K562 (cell line): ENCODE measurements around the gene PAFAH2. TPM values are rescaled to one million over a fixed set of nuclear protein-coding genes. Genes with fewer than 3 reads are reported as not detected.

Source experiments
- CSDE1 ChIP-seq, 2 experiments: fragments of 450-650 bp; IDR thresholded peaks; 2 replicates each; pipeline ENCODE4 v1.6.1; 2016; ENCODE audit warnings: mild to moderate bottlenecking in 1 of 2
- CTBP1 ChIP-seq: fragments of 450-650 bp; IDR thresholded peaks from 2 replicates; pipeline ENCODE4 v1.6.1; 2016; ENCODE audit warnings: borderline replicate concordance
- EP300 ChIP-seq: IDR thresholded peaks from 2 replicates; pipeline ENCODE4 v1.6.1; 2012; ENCODE audit warnings: low read length, improper control_type of control experiment
- HMG20A ChIP-seq: fragments of 450-650 bp; formaldehyde crosslinking; conservative IDR thresholded peaks from 2 replicates; pipeline ENCODE4 v1.4.0; 2020; ENCODE audit warnings: mild to moderate bottlenecking, mixed read lengths
- HOXB6 ChIP-seq: fragments of 250-450 bp; sonication (Bioruptor Pico); IDR thresholded peaks from 2 replicates; pipeline ENCODE4 v1.5.1; 2022; ENCODE audit warnings: mild to moderate bottlenecking, borderline replicate concordance
- MCM7 ChIP-seq, 2 experiments: fragments of 450-650 bp; IDR thresholded peaks; 2 replicates each; pipeline ENCODE4 v1.6.1; 2016 to 2018
- MTA1 ChIP-seq: fragments of 450-650 bp; IDR thresholded peaks from 2 replicates; pipeline ENCODE4 v1.6.1; 2017; ENCODE audit warnings: borderline replicate concordance
- MTA2 ChIP-seq: fragments of 450-650 bp; IDR thresholded peaks from 2 replicates; pipeline ENCODE4 v1.6.1; 2016; ENCODE audit warnings: low read depth
- PTTG1 ChIP-seq: fragments of 450-650 bp; IDR thresholded peaks from 2 replicates; pipeline ENCODE4 v1.6.1; 2016; ENCODE audit warnings: low read depth, mild to moderate bottlenecking, missing genetic modification characterization, missing compliant biosample characterization
- RNF2 ChIP-seq: sonication (generic); IDR thresholded peaks from 2 replicates; pipeline ENCODE4 v1.6.1; 2016
- SAFB ChIP-seq: fragments of 200-400 bp; formaldehyde crosslinking; IDR thresholded peaks from 2 replicates; pipeline ENCODE4 v1.6.1; 2017; ENCODE audit warnings: low read depth, low read length, borderline replicate concordance
- SIX5 ChIP-seq, 2 experiments: IDR thresholded peaks; 2 replicates each; pipeline ENCODE4 v1.6.1; 2011; ENCODE audit warnings: low read length in 2 of 2, borderline replicate concordance in 1 of 2, low read depth in 1 of 2, mild to moderate bottlenecking in 1 of 2, moderate library complexity in 1 of 2; ENCODE audit not compliant: insufficient read depth in 1 of 2
- SMARCB1 ChIP-seq: IDR thresholded peaks from 2 replicates; pipeline ENCODE4 v1.6.1; 2011; ENCODE audit warnings: improper control_type of control experiment, low read depth; ENCODE audit not compliant: insufficient read length
- SMARCE1 ChIP-seq: fragments of 450-650 bp; IDR thresholded peaks from 2 replicates; pipeline ENCODE4 v1.7.1; 2016; ENCODE audit warnings: mild to moderate bottlenecking
- U2AF1 ChIP-seq: fragments of 200-400 bp; formaldehyde crosslinking; optimal IDR thresholded peaks from 2 replicates; pipeline ENCODE3; 2017; ENCODE audit warnings: mild to moderate bottlenecking, low read depth, low read length, moderate library complexity
- ZBTB7A ChIP-seq: IDR thresholded peaks from 2 replicates; pipeline ENCODE4 v1.6.1; 2011; ENCODE audit warnings: low read depth, mild to moderate bottlenecking, low read length, moderate library complexity, borderline replicate concordance; ENCODE audit not compliant: control insufficient read depth
- ZFPM2 ChIP-seq: fragments of 250-450 bp; sonication (Bioruptor Pico); IDR thresholded peaks from 2 replicates; pipeline ENCODE4 v1.5.1; 2022; ENCODE audit warnings: mild to moderate bottlenecking
- ZNF12 ChIP-seq: sonication (generic); formaldehyde crosslinking; IDR thresholded peaks from 2 replicates; pipeline ENCODE4 v1.4.0; 2020; ENCODE audit warnings: mild to moderate bottlenecking, missing genetic modification reagents
- ZNF133 ChIP-seq: fragments of 250-450 bp; sonication (Bioruptor Pico); IDR thresholded peaks from 2 replicates; pipeline ENCODE4 v1.4.0; 2020; ENCODE audit warnings: mild to moderate bottlenecking
- ZNF232 ChIP-seq: sonication (generic); formaldehyde crosslinking; IDR thresholded peaks from 2 replicates; pipeline ENCODE4 v1.8.0; 2022; ENCODE audit warnings: mild to moderate bottlenecking, missing genetic modification reagents
- polyA plus RNA-seq, 8 experiments: library from polyadenylated mRNA; depleted of rRNA in 4 of 8; stranded (reverse) in 5 of 8; unstranded in 3 of 8; fragments of >200 nt; fragmentation: Nextera tagmentation in 2 of 8; fragmentation: Illumina TruSeq in 1 of 8; extraction: Ambion mirVana in 2 of 8; extraction: Trizol in 1 of 8; gene quantifications; 2 replicates each; pipeline versions ENCODE4 v1.2.1 to v1.2.3, GENCODE V29; 2011 to 2014; ENCODE audit warnings: inconsistent platforms in 1 of 8, missing spikeins in 1 of 8
- total RNA-seq, 7 experiments: library from RNA; depleted of rRNA in 6 of 7; stranded (reverse); fragments of >200 nt in 6 of 7; fragmentation: Illumina TruSeq in 2 of 7; extraction: Trizol in 2 of 7; gene quantifications; 2 replicates each; pipeline versions ENCODE4 v1.2.1 to v1.2.3, GENCODE V29; 2011 to 2021; ENCODE audit warnings: low replicate concordance in 1 of 7
- TF ChIP-seq, protein P1 (sequence below): fragments of 250-450 bp; sonication (Bioruptor Pico); IDR thresholded peaks from 2 replicates; pipeline ENCODE4 v1.6.1; 2021; ENCODE audit warnings: mild to moderate bottlenecking
- TF ChIP-seq, protein P2 (sequence below): sonication (generic); formaldehyde crosslinking; IDR thresholded peaks from 2 replicates; pipeline ENCODE4 v1.8.0; 2022; ENCODE audit warnings: missing genetic modification reagents, mild to moderate bottlenecking, borderline replicate concordance
- TF ChIP-seq, protein P3 (sequence below): fragments of 450-650 bp; formaldehyde crosslinking; IDR thresholded peaks from 2 replicates; pipeline ENCODE4 v1.4.0; 2020; ENCODE audit warnings: mild to moderate bottlenecking
- TF ChIP-seq, protein P4 (sequence below): sonication (generic); formaldehyde crosslinking; IDR thresholded peaks from 2 replicates; pipeline ENCODE4 v1.8.0; 2022; ENCODE audit warnings: mild to moderate bottlenecking, missing genetic modification reagents

Gene PAFAH2
- total and polyA plus RNA-seq, 9 of the 15 experiments (the other 6 are each of a cell fraction or from before 2014, with no cell fraction given), result 4.2 to 10.9 (median 6.8) TPM

DNA sequence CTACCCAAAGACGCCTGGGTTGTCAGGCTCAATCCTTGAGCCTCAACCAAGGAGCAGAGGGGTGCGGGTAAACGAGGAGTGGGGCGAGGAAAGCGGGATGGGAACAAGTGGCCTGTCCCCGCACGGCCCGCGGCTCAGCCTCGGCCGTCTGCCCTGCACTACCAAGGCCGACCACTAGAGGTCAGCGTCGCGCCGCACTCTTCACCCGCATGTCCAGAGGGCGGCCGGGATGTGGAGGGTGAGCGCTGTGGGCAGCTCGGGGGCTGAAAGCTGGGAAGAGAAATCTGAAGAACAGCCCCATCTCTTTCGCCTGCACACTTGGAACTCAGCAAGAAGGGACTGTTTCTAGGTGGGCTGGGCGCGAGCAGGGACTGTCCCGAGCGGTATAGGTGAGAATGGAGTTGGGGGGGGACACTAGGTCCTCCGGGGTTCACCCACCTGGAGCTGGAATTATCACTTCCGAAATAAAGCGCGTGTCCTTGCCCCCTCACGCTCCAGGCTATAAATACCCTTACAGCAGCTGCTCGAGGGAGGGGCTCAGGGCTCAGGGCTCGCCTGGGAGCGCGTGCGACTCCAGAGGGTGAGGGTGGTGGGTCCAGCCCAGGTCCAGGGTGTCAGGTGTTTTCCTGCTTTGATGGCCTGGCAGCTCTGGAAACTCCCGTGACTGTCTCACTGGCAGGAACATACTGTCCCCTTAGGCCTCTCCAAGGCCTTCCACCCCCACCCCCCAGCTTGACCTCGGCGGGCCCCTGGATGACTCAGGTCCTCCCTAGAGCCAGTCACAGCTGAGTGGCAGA is 38.3 kb upstream of the PAFAH2 start (continued):
- TF ChIP-seq, protein P1, sequence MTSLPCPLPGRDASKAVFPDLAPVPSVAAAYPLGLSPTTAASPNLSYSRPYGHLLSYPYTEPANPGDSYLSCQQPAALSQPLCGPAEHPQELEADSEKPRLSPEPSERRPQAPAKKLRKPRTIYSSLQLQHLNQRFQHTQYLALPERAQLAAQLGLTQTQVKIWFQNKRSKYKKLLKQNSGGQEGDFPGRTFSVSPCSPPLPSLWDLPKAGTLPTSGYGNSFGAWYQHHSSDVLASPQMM, result no peak
- no peak for TF ChIP-seq MCM7 (IDR thresholded peaks at IDR 0.05)
- TF ChIP-seq, protein P2, sequence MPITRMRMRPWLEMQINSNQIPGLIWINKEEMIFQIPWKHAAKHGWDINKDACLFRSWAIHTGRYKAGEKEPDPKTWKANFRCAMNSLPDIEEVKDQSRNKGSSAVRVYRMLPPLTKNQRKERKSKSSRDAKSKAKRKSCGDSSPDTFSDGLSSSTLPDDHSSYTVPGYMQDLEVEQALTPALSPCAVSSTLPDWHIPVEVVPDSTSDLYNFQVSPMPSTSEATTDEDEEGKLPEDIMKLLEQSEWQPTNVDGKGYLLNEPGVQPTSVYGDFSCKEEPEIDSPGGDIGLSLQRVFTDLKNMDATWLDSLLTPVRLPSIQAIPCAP (CRISPR knock-in tag), result no peak
- TF ChIP-seq SAFB, result no peak
- no peak; the same call in 1 of the 2 replicates for TF ChIP-seq EP300
- no peak for TF ChIP-seq ZNF232
- no peak for TF ChIP-seq RNF2
- no peak for TF ChIP-seq CSDE1 (IDR thresholded peaks at IDR 0.05)
- no peak for TF ChIP-seq U2AF1
- TF ChIP-seq MTA1, result no peak
- TF ChIP-seq SMARCE1, result 0 out of 2 replicates have a peak, but pooled peaks have one; percentile 9
- peak; percentile 86 for TF ChIP-seq ZBTB7A
- TF ChIP-seq, protein P3, sequence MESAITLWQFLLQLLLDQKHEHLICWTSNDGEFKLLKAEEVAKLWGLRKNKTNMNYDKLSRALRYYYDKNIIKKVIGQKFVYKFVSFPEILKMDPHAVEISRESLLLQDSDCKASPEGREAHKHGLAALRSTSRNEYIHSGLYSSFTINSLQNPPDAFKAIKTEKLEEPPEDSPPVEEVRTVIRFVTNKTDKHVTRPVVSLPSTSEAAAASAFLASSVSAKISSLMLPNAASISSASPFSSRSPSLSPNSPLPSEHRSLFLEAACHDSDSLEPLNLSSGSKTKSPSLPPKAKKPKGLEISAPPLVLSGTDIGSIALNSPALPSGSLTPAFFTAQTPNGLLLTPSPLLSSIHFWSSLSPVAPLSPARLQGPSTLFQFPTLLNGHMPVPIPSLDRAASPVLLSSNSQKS (CRISPR knock-in tag), result no peak
- no peak for TF ChIP-seq ZNF133 (CRISPR knock-in tag)
- TF ChIP-seq, protein P4, sequence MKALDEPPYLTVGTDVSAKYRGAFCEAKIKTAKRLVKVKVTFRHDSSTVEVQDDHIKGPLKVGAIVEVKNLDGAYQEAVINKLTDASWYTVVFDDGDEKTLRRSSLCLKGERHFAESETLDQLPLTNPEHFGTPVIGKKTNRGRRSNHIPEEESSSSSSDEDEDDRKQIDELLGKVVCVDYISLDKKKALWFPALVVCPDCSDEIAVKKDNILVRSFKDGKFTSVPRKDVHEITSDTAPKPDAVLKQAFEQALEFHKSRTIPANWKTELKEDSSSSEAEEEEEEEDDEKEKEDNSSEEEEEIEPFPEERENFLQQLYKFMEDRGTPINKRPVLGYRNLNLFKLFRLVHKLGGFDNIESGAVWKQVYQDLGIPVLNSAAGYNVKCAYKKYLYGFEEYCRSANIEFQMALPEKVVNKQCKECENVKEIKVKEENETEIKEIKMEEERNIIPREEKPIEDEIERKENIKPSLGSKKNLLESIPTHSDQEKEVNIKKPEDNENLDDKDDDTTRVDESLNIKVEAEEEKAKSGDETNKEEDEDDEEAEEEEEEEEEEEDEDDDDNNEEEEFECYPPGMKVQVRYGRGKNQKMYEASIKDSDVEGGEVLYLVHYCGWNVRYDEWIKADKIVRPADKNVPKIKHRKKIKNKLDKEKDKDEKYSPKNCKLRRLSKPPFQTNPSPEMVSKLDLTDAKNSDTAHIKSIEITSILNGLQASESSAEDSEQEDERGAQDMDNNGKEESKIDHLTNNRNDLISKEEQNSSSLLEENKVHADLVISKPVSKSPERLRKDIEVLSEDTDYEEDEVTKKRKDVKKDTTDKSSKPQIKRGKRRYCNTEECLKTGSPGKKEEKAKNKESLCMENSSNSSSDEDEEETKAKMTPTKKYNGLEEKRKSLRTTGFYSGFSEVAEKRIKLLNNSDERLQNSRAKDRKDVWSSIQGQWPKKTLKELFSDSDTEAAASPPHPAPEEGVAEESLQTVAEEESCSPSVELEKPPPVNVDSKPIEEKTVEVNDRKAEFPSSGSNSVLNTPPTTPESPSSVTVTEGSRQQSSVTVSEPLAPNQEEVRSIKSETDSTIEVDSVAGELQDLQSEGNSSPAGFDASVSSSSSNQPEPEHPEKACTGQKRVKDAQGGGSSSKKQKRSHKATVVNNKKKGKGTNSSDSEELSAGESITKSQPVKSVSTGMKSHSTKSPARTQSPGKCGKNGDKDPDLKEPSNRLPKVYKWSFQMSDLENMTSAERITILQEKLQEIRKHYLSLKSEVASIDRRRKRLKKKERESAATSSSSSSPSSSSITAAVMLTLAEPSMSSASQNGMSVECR, result 0 out of 2 replicates have a peak, but pooled peaks have one; percentile 23
- no peak for TF ChIP-seq ZFPM2 (CRISPR knock-in tag)
- no peak for TF ChIP-seq SIX5 (IDR thresholded peaks at IDR 0.05; ENCODE audit: borderline replicate concordance in 1 of 2, insufficient read depth in 1 of 2, low read depth in 1 of 2, low read length in 2 of 2)
- no peak for TF ChIP-seq PTTG1 (tag)
- TF ChIP-seq CTBP1, result peak; percentile 66
- TF ChIP-seq SMARCB1, result no peak
- no peak for TF ChIP-seq MTA2
- TF ChIP-seq ZNF12 (CRISPR knock-in tag), result no peak
- TF ChIP-seq HMG20A (CRISPR knock-in tag), result no peak
- no peak for TF ChIP-seq HOXB6
